NCI-H2171 treated with DMSO at 0.1 percent for 48 hours (cell line): ENCODE results near the gene ANO4.

Experiments used
- DNase-seq: peaks from one replicate; lab custom pipeline; 2025; lab: John Stamatoyannopoulos, UW

ANO4 gene

DNA sequence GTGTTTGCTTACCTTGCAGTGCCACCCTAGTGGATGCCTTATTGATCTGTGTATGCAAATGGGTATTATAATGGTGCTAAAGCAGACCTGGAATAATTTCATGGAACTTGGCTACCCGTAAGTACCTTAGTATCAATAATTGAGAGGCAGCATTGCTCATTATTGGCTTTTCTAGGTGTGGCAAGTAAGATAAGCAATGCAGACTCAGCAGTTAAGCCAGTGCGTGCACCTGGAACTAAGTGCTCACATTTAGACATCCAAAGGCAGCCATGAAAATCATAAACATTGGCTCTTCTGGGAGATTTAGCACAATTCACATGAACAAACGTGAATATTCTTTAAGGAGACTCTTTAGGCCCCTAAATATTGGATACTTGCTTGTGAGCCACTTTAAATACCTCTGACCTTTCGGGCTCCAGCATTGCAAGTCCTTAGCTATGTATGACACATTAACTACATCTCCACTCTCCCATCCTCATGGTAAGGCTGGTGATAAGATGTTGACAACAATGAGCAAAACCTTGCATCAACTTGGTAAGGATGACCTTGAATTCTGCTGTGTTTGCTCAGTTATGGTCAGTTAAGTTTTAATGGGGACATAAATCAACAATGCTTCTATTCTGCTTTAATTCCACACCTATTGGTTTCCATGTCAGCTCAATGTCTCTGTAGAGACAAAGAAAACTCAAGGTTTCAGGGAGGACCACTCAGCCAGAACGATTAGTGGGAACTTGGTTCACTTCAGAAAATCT is 303.4 kb downstream of the ANO4 start:
- no peak for DNase-seq

DNA sequence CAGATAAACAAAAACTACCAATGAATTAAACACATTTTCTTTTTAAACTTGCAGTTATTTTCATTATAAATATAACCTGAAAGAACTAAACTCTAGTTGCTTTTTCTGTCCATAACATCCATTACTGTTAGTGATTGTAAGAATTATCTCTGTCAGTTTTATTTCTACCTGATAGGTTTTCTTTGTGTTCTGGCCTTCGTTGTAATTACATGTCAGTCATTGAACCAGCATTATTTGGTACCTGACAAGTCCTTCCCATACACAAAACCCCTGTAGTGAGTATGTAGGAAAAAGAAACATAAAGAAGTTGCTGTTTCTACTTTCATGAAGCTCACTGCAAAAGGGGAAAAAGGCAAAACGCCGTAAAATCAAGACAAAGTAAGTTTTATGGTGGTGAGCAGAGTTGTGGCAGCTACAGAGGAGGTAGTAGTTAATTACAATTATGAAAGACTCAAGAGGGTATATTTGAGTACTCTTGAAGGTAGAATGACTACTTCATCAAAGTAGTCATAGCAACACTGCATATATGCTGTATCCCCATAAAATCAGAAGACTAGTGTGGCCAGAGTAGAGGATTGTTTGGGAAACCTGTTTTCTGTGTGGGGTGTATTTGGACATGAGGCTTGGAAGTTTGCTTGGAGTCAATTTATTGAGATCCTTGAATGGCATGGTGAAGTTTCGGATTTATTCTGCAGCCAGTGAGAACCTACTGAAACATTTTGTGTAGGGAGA is 312.6 kb downstream of the ANO4 start:
- no peak for DNase-seq

DNA sequence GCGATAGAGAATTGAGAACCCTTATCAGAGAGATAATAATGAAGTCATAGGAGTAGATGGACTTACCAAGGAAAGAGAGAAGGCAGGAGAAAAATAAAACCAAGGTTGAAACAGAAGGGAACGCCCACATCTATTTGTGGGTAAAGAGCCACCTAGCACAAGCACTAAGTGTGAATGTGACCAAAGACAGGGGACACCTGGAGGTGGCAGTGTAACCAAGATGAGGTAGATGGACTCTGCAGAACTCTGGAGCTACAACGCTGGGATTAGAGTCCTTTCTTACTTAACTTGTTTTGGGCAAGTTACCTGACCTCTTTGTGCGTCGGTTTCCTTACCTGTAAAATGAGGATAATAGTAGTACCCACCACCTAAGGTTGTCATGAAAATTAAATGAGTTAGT is 313.6 kb downstream of the ANO4 start:
- no peak for DNase-seq

DNA sequence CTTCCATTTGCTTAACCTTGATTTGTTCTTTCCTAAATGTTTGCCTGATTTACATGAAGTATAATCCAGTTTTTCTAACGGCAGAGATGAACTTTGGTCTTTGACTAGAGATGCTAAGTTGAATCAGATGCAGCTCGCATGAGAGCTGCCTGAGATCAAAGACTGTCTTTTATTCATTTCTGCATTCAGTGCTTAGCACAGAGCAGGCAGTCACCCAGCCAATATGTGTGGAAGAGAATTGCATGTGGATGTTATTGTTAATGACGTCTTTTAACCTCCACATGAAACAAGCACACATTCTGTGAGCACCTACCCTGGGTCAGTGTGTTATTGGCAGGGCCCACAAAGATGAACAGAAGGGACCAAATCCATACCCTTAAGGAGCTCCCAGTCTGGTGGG is 316.3 kb downstream of the ANO4 start:
- no peak for DNase-seq

DNA sequence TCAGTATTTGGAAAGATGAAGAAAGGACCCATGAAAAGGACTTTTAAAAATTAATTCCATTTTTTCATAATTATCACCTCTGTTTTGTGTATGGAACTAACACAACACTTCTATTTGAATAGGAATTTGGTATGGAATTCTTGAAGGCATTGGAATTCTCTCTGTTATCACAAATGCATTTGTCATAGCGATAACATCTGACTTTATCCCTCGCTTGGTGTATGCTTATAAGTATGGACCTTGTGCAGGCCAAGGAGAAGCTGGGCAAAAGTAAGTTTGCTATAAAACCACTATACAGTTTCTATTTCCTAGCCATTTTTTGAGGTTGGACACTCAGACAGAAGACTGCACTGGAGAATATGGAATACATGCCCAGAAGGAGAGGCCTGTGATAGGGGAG is 316.9 kb downstream of the ANO4 start:
- DNase-seq = no peak

DNA sequence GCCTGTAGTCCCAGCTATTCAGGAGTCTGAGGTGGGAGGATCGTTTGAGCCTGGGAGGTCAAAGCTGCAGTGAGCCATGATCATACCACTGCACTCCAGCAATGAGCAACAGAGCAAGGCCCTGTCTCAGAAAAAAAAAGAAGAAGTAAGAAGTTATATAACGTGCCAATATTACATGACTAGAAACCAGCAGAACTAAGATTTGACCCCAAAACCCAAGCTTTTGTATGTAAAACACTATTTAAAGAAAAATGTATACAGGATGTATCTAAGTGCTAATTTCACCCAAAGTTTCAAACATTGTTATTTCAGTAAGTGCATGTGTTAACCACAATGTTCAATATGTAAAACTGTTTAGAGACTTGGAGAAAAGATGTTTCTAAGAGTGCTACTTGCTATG is 320.8 kb downstream of the ANO4 start:
- no peak for DNase-seq

DNA sequence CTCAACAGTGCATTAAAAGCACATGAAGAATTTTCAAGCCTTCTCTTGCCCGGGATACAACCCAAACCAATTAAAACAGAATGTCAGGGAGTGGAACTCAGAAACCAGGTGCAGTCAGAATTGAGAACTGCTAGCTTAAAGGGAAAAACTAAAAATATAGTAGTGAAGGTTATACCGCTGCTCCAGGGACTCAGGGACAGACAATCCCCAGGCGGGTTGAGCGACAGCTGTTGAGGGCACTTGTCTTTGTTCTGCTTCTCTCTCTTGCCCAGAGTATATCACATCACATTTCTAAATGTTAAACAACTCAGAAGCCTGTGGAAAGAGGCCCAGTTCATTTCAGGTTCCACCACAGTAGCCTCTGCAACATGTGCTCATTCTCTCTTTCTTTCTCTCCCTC is 322.3 kb downstream of the ANO4 start:
- peak; percentile 93 for DNase-seq

DNA sequence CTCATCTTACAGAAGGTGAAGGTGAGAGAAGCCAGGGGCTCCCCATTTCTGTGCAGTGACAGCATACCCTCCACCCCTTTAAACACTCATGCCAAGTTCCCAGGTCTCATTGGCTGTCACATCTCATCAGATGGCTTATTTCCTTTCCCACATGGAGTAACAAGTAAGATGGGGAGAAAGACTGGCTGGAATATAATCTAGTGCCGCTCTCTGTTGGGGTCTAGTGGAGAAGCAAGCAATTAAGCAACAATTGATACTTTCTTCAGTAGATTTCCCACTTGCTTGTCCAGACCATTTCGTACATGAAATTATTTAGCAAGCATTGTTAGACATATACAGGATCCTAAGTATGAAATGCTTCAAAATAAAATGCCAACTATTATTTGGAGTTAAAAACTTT is 323.3 kb downstream of the ANO4 start:
- peak; percentile 46 for DNase-seq

DNA sequence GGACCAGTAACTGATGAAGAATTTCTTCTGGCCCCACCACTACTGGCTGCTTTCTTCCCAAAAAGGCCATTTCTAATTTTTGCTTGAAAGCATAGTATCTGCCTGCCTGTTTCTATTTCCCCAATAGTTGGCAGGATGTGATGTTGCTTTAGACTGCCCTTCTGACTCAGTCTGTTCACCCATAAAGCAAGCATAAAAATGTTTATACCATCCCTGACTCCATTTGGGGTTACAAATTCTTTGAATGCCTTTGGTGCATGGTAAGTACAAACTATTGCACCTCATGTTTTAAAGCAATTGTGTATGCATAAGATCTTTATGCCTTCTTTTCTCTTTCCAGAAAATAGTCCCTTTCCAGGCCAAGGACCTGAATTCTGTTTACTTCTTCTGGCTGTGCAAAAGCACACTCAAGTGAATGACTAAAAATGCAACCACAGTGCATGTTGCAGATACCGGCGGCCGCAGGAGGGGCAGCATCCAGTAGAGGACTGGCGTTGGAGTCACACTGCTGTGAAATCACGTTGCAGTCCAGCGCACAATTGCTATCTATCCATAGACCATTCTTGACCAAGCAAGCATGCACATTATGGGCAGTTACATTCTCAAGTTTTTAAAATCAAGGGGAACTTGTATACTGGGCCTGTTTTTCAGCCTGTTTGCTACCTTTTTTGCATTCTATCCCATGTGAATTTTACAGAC is 333.1 kb downstream of the ANO4 start:
- DNase-seq = no peak

DNA sequence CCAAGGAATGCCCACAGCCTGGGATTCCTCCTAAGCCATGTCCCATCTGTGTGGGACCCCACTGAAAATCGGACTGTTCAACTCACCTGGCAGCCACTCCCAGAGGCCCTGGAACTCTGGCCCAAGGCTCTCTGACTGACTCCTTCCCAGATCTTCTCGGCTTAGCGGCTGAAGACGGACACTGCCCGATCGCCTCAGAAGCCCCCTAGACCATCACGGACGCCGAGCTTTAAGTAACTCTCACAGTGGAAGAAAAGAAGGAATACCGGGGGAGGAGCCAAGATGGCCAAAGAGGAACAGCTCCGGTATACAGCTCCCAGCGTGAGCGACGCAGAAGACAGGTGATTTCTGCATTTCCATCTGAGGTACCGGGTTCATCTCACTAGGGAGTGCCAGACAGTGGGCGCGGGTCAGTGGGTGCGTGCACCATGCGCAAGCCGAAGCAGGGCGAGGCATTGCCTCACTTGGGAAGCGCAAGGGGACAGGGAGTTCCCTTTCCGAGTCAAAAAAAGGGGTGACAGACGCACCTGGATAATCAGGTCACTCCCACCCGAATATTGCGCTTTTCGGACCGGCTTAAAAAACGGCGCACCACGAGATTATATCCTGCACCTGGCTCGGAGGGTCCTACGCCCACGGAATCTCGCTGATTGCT is 351.3 kb downstream of the ANO4 start:
- peak; percentile 11 for DNase-seq

DNA sequence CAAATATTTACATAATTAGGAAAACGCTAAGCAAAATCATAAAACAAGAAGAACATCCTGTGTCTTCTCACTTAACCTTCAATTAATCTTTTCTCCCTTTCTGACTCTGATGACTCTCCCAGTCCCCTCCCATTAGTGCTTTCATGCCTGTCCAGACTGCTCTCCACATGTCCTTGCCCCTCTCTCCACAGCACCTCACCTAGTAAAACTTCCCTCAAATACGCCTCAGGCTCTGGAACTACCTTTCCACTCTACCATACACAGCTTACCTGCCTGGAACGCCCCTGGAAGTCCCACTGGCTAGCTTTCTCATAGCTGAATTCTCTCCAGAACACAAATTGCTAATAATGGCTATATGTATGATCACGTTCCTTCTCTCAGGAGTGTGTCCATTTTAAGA is 370.7 kb downstream of the ANO4 start:
- DNase-seq = no peak

DNA sequence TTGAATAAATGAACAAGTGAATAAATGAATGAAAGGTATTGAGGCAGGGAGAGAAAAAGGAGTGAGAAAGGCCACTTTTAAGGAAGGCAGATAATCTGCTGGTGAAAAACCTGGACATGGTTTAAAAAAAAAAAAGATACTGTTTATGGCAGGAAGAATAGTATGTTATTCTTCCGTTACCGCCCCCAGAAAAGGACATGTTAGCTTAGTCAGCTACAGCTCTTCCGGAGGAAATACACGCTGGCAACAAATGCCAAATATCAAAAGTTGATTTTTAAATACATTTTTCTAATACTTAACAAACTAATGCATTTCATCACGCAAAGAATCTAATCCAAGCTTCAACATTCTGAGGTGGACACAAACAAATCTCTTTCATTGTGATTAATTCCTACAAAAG is 372.3 kb downstream of the ANO4 start:
- DNase-seq = no peak

DNA sequence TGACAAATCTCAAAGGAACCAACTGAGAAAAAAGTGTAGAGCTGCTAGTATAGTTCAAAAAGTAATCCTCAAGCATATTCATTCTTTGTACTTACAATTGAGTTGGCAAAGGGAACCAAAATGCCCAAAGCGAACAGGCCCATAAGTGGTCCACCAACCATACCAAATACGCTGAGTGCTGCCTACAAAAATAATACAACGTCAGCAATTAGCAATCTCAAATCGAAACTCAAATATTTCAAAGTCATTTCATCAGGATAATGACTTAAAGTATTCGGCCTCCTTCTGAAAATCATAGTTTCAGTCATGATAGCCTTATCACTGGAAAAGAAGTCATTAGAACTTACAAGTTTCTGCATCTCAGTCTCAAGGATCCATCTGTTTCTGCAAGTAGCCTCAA is 373.4 kb downstream of the ANO4 start:
- DNase-seq = no peak

DNA sequence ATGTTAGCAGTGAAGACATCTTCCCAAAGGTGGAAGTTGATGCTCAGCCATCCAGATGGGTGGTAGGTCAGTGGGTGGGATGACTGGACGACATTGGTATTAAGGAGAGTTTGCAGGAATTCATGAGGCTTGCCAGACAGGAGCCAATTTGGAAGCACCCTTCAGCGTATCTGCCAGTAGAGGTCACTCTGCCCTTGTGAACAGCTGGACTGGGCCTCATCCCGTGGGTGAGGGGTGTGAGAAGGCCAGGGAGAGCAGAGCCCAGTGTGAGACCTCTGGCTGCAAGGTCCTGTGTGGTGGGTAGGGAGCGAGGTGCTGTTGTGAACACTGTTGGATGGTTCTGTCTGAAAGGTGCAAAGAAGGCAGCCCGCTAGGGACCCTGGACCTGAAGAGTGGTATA is 377.7 kb downstream of the ANO4 start:
- DNase-seq = no peak

DNA sequence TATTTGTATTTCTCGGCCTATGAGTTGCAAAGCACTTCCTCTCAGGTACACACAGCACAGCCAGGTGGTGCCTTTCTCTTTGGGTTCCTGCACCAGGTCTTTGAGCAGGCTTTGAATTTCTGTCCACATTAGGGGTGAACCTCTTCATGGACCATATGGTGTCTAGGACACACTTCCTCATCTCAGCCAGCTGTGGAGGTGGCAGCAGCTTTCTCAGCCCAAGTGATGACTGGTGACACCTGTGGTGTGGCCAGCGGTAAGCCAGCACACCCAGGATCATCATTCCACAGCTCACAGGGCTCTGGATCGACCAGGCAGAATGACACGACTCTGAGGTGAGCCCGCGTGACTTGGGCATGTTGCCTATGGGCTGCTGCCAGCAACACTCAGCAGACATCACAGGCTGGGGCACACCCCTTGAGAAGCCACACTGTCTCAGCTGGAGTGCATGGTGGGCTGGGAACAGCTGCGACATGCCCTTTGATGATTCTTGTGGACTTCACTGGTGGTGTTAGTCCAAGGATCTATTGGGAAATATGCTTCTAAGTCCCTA is 378.7 kb downstream of the ANO4 start:
- no peak for DNase-seq

DNA sequence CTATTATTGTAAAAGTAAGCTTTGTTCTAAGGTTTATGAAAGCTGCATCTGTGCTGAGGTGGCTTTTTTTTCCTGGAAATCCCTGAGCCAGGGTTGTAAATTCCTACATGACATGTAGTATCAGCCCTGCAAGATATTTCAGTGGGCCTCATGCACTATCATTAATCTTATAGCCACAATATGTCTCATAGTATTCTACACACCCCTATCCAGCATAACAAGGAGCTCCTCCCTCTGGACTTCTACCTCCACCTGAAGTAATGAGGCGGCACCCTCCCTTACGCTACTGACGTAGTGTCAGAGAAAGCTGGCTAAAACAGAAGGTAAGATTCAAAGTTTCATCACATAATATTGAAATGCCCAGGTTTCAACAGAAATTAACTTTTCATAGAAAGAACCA is 380.0 kb downstream of the ANO4 start:
- no peak for DNase-seq
